ENCODE measurements around the gene OVCH2. TPM values are rescaled to one million over a fixed set of nuclear protein-coding genes. Genes with fewer than 3 reads are reported as not detected.
"Not testable (repeated sequence)": the region's sequence is repeated elsewhere in the genome, so short reads cannot be mapped to it uniquely, and the experiment has no call there.

OVCH2 gene
- total RNA-seq, 1 donor from 2014 or later, result not detected

- DNase-seq (ENCODE audit: extremely low read depth, low read depth, low spot score), result no peak
Measured at GRCh38 chr11:7671347-7672215, 34.7 kb downstream of the OVCH2 start.

- no peak for DNase-seq (ENCODE audit: extremely low read depth, low read depth, low spot score)
Measured at GRCh38 chr11:7670641-7671040, 35.6 kb downstream of the OVCH2 start.

DNA sequence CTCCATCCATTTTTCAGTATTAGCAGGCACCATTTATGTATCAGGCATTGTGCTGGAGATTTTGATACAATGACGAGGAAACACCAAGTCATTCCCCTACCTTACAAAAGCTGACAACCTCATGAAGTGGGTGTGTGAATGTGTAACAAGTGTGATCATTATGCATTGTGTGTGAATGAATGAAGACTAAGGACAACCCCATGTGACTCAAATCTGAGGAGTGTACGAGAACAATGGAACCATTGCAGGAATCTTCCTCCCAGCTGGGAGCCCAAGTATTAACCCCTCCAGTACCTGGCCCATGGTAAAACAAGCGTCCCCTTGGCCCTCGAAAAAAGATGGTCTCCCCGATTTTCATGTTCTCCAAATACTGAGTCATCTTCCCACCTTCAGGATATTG lies 37.4 kb downstream of the OVCH2 start:
- DNase-seq (ENCODE audit: extremely low read depth, low read depth, low spot score), result no peak

DNA sequence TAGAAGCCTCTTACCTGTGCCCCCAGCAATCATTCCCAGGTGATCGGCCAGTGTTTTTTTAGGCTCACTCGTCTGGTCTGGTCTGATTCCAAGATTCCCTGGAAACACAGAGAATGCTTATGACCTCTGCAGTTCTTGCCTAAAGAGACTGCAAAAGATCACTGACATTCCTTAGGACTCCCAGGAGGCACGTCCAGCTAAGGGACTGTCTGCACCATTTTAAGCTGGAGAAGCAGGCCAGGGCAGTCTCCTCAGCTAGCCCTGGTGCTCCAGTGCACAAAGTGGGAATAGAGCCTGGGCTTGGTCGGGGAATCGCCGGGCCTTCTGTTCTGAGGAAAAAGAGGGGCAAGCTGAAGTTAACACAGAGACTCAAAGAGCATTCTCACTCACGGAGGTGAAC lies 37.8 kb downstream of the OVCH2 start:
- DNase-seq (ENCODE audit: extremely low read depth, low read depth, low spot score), result no peak

GRCh38 chr11:7667460-7667859 lies 38.8 kb downstream of the OVCH2 start:
- DNase-seq (ENCODE audit: extremely low read depth, low read depth, low spot score), result no peak

GRCh38 chr11:7666292-7666866 lies 39.9 kb downstream of the OVCH2 start:
- DNase-seq (ENCODE audit: extremely low read depth, low read depth, low spot score), result no peak

DNA sequence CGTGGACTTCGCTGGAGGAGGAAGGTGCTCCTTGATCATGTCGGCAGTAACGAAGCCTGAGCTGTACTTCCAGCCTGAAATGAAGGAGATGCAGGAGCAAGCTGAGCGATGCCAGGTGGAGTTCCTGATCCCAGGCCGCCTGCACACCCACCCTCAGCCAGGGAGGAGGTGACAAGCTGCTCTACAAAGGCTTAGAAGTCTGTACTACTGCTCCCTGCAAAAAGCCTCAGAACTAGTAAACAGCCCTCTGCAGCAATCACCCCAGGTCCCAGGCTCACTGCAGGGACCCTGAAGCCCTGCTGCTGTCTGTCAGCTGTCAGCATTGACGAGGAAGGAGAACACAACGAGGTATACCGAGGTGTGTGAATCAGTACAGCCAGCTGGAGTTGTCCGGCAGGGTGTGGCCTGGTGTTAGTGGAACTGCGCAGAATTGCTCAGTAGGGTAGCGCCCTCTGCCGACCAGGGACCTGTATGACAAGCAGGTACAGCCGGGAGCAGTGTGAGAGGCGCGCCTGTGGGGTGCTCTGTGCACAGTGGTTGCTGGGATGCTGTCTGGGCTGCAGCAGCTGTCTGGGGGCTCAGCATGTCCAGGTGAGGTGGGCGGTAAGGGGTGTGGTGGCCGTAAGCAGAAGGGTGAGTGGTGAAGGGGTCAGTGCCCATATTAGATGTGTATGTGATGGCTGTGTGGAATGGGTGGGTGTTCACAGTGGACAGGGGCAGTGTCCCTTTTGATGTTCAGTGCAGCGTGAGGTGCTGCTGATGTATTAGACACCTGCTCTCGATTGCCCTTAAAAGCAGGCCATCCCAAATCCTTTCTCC lies 40.6 kb downstream of the OVCH2 start:
- DNase-seq (ENCODE audit: extremely low read depth, low read depth, low spot score), result peak; percentile 25

GRCh38 chr11:7664867-7665266 lies 41.4 kb downstream of the OVCH2 start:
- no peak for DNase-seq (ENCODE audit: extremely low read depth, low read depth, low spot score)

DNA sequence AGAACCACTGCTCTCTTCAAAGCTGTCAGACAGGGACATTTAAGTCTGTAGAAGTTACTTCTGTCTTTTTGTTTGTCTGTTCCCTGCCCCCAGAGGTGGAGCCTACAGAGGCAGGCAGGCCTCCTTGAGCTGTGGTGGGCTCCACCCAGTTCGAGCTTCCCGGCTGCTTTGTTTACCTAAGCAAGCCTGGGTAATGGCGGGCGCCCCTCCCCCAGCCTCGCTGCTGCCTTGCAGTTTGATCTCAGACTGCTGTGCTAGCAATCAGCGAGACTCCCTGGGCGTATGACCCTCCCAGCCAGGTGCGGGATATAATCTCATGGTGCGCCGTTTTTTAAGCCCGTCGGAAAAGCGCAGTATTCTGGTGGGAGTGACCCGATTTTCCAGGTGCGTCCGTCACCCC lies 42.7 kb downstream of the OVCH2 start:
- not testable (repeated sequence) for DNase-seq (ENCODE audit: extremely low read depth, low read depth, low spot score)

- DNase-seq (ENCODE audit: extremely low read depth, low read depth, low spot score), result peak; percentile 62
Measured at GRCh38 chr11:7657306-7658025, 48.8 kb downstream of the OVCH2 start.

DNA sequence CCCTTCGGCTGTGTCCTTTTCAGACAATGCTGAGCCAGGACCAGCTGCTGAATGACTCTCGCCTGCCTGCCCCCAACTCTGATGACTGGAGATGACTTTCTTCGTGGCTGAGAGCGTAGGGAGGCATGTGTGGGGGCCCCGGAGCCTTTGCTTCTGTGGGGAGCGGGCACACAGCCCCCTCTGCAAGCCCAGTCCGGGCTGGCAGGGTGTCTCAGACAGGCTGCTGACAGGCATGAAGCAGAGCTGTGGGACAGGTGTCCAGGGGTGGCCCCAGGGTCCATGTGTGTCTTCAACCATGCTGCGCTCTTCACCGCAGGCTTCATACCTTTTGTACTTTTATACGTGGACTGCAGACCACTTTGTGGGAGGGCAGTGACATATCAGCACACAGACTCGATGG lies 49.6 kb downstream of the OVCH2 start:
- no peak for DNase-seq (ENCODE audit: extremely low read depth, low read depth, low spot score)

DNA sequence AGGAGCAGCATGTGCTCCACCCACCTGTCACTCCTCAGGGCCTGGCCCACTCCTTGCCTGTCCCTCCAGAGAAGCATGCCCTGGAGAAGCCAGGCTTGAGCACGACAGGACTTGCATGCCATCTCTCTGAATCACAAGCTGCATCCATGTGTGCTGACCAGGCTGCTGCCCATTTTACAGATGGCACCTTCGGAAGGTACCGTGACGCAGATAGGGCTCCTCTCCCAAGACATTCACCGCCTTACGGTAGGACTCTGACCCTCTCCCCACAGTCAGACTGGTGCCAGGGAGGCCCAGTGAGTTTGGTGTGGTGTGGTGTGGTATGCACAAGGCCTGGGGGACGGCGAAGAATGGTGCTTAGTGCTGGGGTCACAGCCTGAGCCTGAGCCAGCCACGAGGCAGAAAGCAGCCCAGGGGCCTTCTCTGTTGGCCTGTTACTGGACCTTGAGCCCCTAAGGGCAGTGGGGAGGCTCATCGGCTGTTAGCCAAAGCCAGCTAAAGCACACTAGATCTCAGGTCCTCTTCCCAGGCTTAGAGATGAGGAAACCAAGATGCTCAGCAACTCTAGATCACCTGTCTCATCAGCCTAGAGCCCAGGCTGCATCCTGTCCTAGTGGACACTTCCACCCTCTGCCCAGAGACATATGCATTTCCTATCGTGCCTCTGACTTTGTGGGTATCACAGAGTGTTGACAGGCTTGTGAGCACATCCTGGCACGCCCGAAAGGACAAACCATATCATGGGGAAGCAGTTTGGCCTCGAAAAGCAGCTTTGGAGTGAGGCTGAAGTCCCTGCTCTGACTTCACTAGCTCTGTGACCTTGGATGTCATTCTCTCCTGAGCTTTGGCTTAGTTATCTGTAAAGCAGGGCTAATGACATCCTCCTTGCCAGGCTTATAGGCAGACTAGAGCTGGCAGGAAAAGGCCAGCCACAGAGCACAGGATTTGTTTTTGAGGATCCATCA lies 50.7 kb downstream of the OVCH2 start:
- no peak for DNase-seq (ENCODE audit: extremely low read depth, low read depth, low spot score)

GRCh38 chr11:7654195-7654705 lies 52.0 kb downstream of the OVCH2 start:
- DNase-seq (ENCODE audit: extremely low read depth, low read depth, low spot score), result no peak

- no peak for DNase-seq (ENCODE audit: extremely low read depth, low read depth, low spot score)
Measured at GRCh38 chr11:7651700-7652099, 54.6 kb downstream of the OVCH2 start.

- DNase-seq (ENCODE audit: extremely low read depth, low read depth, low spot score), result no peak
Measured at GRCh38 chr11:7651140-7651551, 55.1 kb downstream of the OVCH2 start.

DNA sequence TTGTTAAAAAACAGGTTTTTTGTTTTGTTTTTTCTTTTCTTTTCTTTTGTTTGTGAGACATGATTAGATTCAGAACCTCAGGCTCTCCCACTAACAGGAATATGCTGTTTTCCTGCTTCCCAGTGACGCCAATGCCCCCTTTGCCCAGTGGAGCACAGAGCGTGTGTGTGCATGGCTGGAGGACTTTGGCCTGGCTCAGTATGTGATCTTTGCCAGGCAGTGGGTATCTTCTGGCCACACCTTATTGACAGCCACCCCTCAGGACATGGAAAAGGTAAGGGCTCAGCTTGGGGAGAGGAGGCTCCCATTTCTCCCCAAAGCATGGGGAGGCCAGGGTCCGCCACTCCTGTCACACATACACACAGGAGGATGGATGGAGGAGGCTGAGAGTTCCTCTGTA lies 58.0 kb downstream of the OVCH2 start:
- no peak for DNase-seq (ENCODE audit: extremely low read depth, low read depth, low spot score)

DNA sequence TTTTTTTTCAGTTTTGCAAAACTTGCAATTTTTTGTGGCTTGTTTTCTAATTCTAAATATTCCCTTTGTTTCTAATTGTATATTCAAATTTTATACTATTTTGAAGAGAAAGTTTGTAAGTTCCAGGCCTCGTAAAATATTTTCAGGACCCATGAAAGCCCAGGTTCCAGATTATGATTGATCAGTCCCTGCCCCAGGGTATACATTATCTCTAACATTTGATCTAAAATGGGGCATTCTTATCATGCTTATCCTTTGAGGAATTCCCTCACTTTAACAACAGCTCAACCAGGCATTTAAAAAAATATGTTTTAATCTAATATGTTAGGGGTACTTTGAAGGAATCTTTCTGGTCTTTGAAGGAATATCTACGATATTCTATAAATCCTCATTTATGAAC lies 59.4 kb downstream of the OVCH2 start:
- DNase-seq (ENCODE audit: extremely low read depth, low read depth, low spot score), result no peak

GRCh38 chr11:7645206-7645605 lies 61.1 kb downstream of the OVCH2 start:
- no peak for DNase-seq (ENCODE audit: extremely low read depth, low read depth, low spot score)

DNA sequence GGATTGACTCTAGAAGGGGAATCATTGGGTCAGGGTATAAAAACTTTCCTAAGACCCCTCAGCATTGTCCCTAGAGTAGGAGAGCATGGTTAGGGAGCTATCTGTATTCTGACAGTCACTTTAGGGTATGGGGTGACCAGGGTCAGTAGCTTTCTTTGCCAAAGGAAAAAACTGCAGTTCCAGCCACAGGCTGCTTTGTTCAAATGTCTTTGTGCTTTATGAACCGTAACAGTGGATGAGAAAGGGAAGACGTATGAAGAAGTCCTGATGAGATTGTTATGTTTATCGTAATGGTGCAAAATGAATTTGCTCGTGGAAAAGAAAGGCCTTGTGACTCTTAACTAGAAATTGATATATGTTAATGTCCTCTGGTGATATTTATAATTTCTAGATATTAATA lies 63.0 kb downstream of the OVCH2 start:
- no peak for DNase-seq (ENCODE audit: extremely low read depth, low read depth, low spot score)

DNA sequence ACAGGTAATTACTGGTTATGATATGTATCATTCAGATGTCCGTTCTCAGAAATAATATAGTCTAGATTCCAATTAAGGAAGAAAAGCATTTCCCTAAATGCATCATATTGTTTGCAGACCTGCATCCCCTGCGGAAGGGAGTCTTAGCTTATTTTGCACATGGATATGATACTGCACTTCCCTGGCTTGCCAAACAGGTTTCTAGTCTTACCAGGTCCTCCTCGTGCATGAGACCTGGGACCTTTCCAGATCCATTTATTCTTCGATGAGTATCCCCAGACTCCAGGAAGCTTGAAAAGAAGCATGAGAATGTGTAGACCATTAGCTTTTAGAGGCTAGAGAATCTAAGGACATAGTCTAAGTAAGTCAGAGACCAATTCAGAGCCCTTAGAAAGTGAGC lies 63.5 kb downstream of the OVCH2 start:
- DNase-seq (ENCODE audit: extremely low read depth, low read depth, low spot score), result no peak

Measured in glomerular endothelial cell (primary cell).